K562 (cell line): ENCODE results near the gene SOCS7. TPM values are rescaled to one million over a fixed set of nuclear protein-coding genes. Genes with fewer than 3 reads are reported as not detected.

Source experiments
- ATAC-seq: fragments of 200-7000 bp; cut with Tn5 transposase; 3 replicates; pipeline ENCODE4 v1.9.1; 2020; ENCODE audit warnings: moderate library complexity
- BruUV-seq: library from RNA; stranded (reverse); fragments of 400-500 nt; replicated peaks from 2 replicates; lab custom pipeline; 2021; lab: Mats Ljungman, UMichigan
- CTCF ChIA-PET: fragments of 300-600 bp; formaldehyde crosslinking; extraction: SDS; loops from one replicate; lab custom pipeline; 2021; ENCODE audit warnings: low intra/inter-chr PET ratio; lab: Yijun Ruan, JAX
- POLR2A ChIA-PET: fragments of 300-600, 350-650 bp; sonication (Branson Sonifier 250); formaldehyde crosslinking; extraction: SDS; loops from one replicate; lab custom pipeline; 2021; ENCODE audit warnings: antibody characterized with exemption, inconsistent platforms; lab: Yijun Ruan, JAX
- DNase-seq, 4 experiments: peaks; one replicate each; pipeline versions ENCODE4 v3.0.0 to v3.0.0-alpha.2; 2011 to 2018; ENCODE audit warnings: low spot score in 3 of 4, mixed read lengths in 3 of 4; ENCODE audit errors: extremely low read depth in 1 of 4
- FAIRE-seq: peaks from 2 replicates; lab custom pipeline; 2011; peaks lifted over from hg19 to GRCh38; lab: Jason Lieb, UNC
- H2AFZ ChIP-seq: 2 replicates; pipeline ENCODE4 v1.6.0; 2011; ENCODE audit warnings: low read depth, low read length, control low read depth, inconsistent platforms
- H3K27ac ChIP-seq: fragments of 200-600 bp; 3 replicates; pipeline ENCODE4 v1.8.0; 2011; ENCODE audit warnings: low read depth, mild to moderate bottlenecking, control low read depth, inconsistent platforms, low read length, moderate library complexity, mixed read lengths; ENCODE audit errors: extremely low read depth
- H3K27me3 ChIP-seq, 2 experiments: fragments of 300-600 bp in 1 of 2; 2 replicates in 1 of 2; 3 replicates in 1 of 2; pipeline versions ENCODE4 v1.6.0 to v1.8.0; 2011; ENCODE audit warnings: inconsistent platforms in 2 of 2, low read length in 2 of 2, mild to moderate bottlenecking in 1 of 2, mixed read lengths in 1 of 2, moderate library complexity in 1 of 2; ENCODE audit not compliant: control insufficient read depth in 2 of 2, insufficient read depth in 2 of 2
- H3K36me3 ChIP-seq: fragments of 300-600 bp; 3 replicates; pipeline ENCODE4 v1.8.0; 2011; ENCODE audit warnings: mild to moderate bottlenecking, low read length, inconsistent platforms; ENCODE audit not compliant: control insufficient read depth, insufficient read depth
- H3K4me1 ChIP-seq, 2 experiments: fragments of 200-600 bp in 1 of 2; replicated peaks in 1 of 2; 2 replicates in 1 of 2; 3 replicates in 1 of 2; pipeline versions ENCODE4 v1.5.1 to v1.8.0; 2011; ENCODE audit warnings: inconsistent platforms in 2 of 2, low read length in 2 of 2, mild to moderate bottlenecking in 1 of 2, mixed read lengths in 1 of 2, moderate library complexity in 1 of 2; ENCODE audit not compliant: control insufficient read depth in 2 of 2, insufficient read depth in 2 of 2
- H3K4me2 ChIP-seq: 2 replicates; pipeline ENCODE4 v1.6.1; 2011; ENCODE audit warnings: low read length, control low read depth, inconsistent platforms, mixed read lengths; ENCODE audit not compliant: insufficient read depth
- H3K4me3 ChIP-seq: fragments of 200-600 bp; sonication (generic), shearing (Covaris generic); 2 replicates; pipeline ENCODE4 v1.5.1; 2016; ENCODE audit warnings: control low read depth, inconsistent platforms
- H3K79me2 ChIP-seq: fragments of 200-600 bp; 3 replicates; pipeline ENCODE4 v1.8.0; 2011; ENCODE audit warnings: low read length, inconsistent platforms; ENCODE audit not compliant: control insufficient read depth, insufficient read depth
- H3K9ac ChIP-seq, 2 experiments: 2 replicates each; pipeline versions ENCODE4 v1.6.0 to v1.6.1; 2011; ENCODE audit warnings: low read depth in 2 of 2, low read length in 2 of 2, control low read depth in 1 of 2, inconsistent platforms in 1 of 2, mild to moderate bottlenecking in 1 of 2, mixed read lengths in 1 of 2; ENCODE audit not compliant: insufficient read depth in 1 of 2
- H3K9me1 ChIP-seq: one replicate; pipeline ENCODE4 v1.6.0; 2011; ENCODE audit warnings: inconsistent platforms, mild to moderate bottlenecking, low read length, moderate library complexity; ENCODE audit not compliant: control insufficient read depth, insufficient read depth
- H3K9me3 ChIP-seq: replicated peaks from 2 replicates; pipeline ENCODE4 v1.5.1; 2011; ENCODE audit warnings: low read depth, low read length, inconsistent platforms; ENCODE audit not compliant: control insufficient read depth, insufficient read depth
- H4K20me1 ChIP-seq: replicated peaks from 2 replicates; pipeline ENCODE4 v1.6.1; 2011; ENCODE audit warnings: low read length, inconsistent platforms, mixed read lengths; ENCODE audit not compliant: control insufficient read depth, insufficient read depth
- CHD1 ChIP-seq: fragments of 200-600 bp; sonication (generic); IDR thresholded peaks from one replicate; pipeline ENCODE4 v1.6.1; 2012; ENCODE audit warnings: mild to moderate bottlenecking, moderate library complexity, low read length, inconsistent platforms
- GATAD2B ChIP-seq: fragments of 450-650 bp; IDR thresholded peaks from 2 replicates; pipeline ENCODE4 v1.6.1; 2017; ENCODE audit warnings: mild to moderate bottlenecking, borderline replicate concordance
- HNRNPUL1 ChIP-seq: fragments of 200-400 bp; formaldehyde crosslinking; IDR thresholded peaks from 2 replicates; pipeline ENCODE4 v1.6.1; 2017; ENCODE audit warnings: low read length
- L3MBTL2 ChIP-seq: fragments of 450-650 bp; IDR thresholded peaks from 2 replicates; pipeline ENCODE4 v1.6.1; 2016; ENCODE audit warnings: mild to moderate bottlenecking, moderate library complexity
- MEF2A ChIP-seq: IDR thresholded peaks from 2 replicates; pipeline ENCODE4 v1.6.1; 2011; ENCODE audit warnings: low read depth, mild to moderate bottlenecking, low read length, moderate library complexity; ENCODE audit not compliant: control insufficient read depth
- NFE2 ChIP-seq: IDR thresholded peaks from 2 replicates; pipeline ENCODE4 v1.6.1; 2014; ENCODE audit warnings: antibody characterized with exemption, low read depth
- NONO ChIP-seq, 2 experiments: fragments of 200-400 bp in 1 of 2; fragments of 450-650 bp in 1 of 2; formaldehyde crosslinking in 1 of 2; IDR thresholded peaks; 2 replicates each; pipeline ENCODE4 v1.6.1; 2017; ENCODE audit warnings: low read depth in 2 of 2, mild to moderate bottlenecking in 2 of 2, moderate library complexity in 2 of 2, low read length in 1 of 2
- ZBTB8A ChIP-seq: fragments of 450-650 bp; IDR thresholded peaks from 2 replicates; pipeline ENCODE4 v1.6.1; 2018; ENCODE audit warnings: mild to moderate bottlenecking, moderate library complexity; ENCODE audit not compliant: partially characterized antibody
- ZNF121 ChIP-seq: sonication (generic); formaldehyde crosslinking; conservative IDR thresholded peaks from 2 replicates; pipeline ENCODE4 v1.8.0; 2022; ENCODE audit warnings: missing genetic modification reagents
- ZNF263 ChIP-seq: sonication (generic); formaldehyde crosslinking; IDR thresholded peaks from 2 replicates; pipeline ENCODE4 v1.8.0; 2022; ENCODE audit warnings: mild to moderate bottlenecking, missing genetic modification reagents, borderline replicate concordance
- ZNF311 ChIP-seq: fragments of 250-450 bp; sonication (Bioruptor Pico); IDR thresholded peaks from 2 replicates; pipeline ENCODE4 v1.4.0; 2020; ENCODE audit warnings: mild to moderate bottlenecking, moderate library complexity
- WGBS: fragments of 100-300 bp; shearing (Covaris generic); methylation state at CpG from one replicate; pipeline ENCODE4 v1.1.6; 2016; ENCODE audit warnings: low coverage, mixed read lengths; ENCODE audit not compliant: insufficient coverage; ENCODE audit errors: missing lambda C conversion rate; 5-methylcytosine and 5-hydroxymethylcytosine counted together
- in situ Hi-C: fragments of 300-500 bp; cut with MboI; formaldehyde crosslinking; loops from 4 replicates; pipeline ENCODE4 v1.15.0; 2018; ENCODE audit warnings: inconsistent platforms, mixed read lengths
- intact Hi-C: fragments of 100-400 bp; cut with micrococcal nuclease; formaldehyde crosslinking; loops from 2 replicates; pipeline ENCODE4 v1.14.2; 2022
- polyA plus RNA-seq, 8 experiments: library from polyadenylated mRNA; depleted of rRNA in 4 of 8; stranded (reverse) in 5 of 8; unstranded in 3 of 8; fragments of >200 nt; fragmentation: Nextera tagmentation in 2 of 8; fragmentation: Illumina TruSeq in 1 of 8; extraction: Ambion mirVana in 2 of 8; extraction: Trizol in 1 of 8; gene quantifications; 2 replicates each; pipeline versions ENCODE4 v1.2.1 to v1.2.3, GENCODE V29; 2011 to 2014; ENCODE audit warnings: inconsistent platforms in 1 of 8, missing spikeins in 1 of 8
- total RNA-seq, 7 experiments: library from RNA; depleted of rRNA in 6 of 7; stranded (reverse); fragments of >200 nt in 6 of 7; fragmentation: Illumina TruSeq in 2 of 7; extraction: Trizol in 2 of 7; gene quantifications; 2 replicates each; pipeline versions ENCODE4 v1.2.1 to v1.2.3, GENCODE V29; 2011 to 2021; ENCODE audit warnings: low replicate concordance in 1 of 7
- TF ChIP-seq, protein P1 (sequence below): fragments of 450-650 bp; IDR thresholded peaks from 2 replicates; pipeline ENCODE4 v1.6.1; 2016; ENCODE audit warnings: antibody characterized with exemption
- TF ChIP-seq, protein P2 (sequence below): fragments of 450-650 bp; IDR thresholded peaks from 2 replicates; pipeline ENCODE4 v1.6.1; 2016
- TF ChIP-seq, protein P3 (sequence below), 3 experiments: IDR thresholded peaks in 2 of 3; conservative IDR thresholded peaks in 1 of 3; 2 replicates each; pipeline ENCODE4 v1.5.1; 2011 to 2012; ENCODE audit warnings: low read length in 3 of 3, mild to moderate bottlenecking in 3 of 3, control low read depth in 2 of 3, improper control_type of control experiment in 1 of 3, inconsistent platforms in 1 of 3, low read depth in 1 of 3, mixed read lengths in 1 of 3, moderate library complexity in 1 of 3; ENCODE audit not compliant: insufficient read depth in 2 of 3

Gene SOCS7
- total and polyA plus RNA-seq, 9 of the 15 experiments (the other 6 are each of a cell fraction or from before 2014, with no cell fraction given) = 0.94 to 14.5 (median 8.2) TPM

DNA sequence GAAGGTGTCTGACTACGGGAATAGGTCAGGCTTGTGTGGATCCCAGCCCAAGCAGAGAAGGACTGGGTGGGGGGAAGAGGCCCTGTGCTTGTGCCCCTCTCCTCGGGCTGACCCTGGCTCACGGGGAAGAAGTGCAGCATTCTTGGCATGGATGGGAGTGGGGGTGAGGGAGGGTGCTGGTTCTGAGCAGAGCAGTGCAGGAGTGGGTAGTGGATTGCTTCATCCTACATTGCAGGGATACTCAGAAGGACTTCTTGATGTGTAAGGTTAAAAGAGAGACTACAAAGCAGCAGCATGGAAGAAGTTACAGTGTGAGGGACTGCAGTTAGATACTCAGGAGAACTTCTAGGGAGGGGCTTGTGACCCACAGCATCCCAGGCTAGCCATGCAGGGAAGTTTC, 78.7 kb downstream of the SOCS7 start:
- BruUV-seq = no TSS peak
- FAIRE-seq = no peak
- peaks cover 6 to 44% of the 10 kb centered on the region in 2 experiments; a peak in 4 of 5 replicates for H3K27me3 ChIP-seq
- H3K4me2 ChIP-seq = no peak overlapping the region
- peaks cover 9% of the 10 kb centered on the region; the same call in 1 of the 2 replicates for H4K20me1 ChIP-seq
- no peaks in the 10 kb centered on the region for H3K79me2 ChIP-seq
- no peak for ATAC-seq
- POLR2A ChIA-PET = interaction anchor here (0.6 kb wide), 1 partner anchor 147 kb away, joined by 3 read pairs; no protein-coding TSS in a partner anchor
- H3K9me1 ChIP-seq = no peaks in the 10 kb centered on the region
- no peaks in the 10 kb centered on the region for H3K36me3 ChIP-seq
- WGBS = 3% methylated on average over 3 of the region's 3 CpGs
- intact Hi-C loops (no loop called here), in situ Hi-C loops (loop anchor here (10.0 kb wide), 1 partner anchor 144 kb away; no protein-coding TSS in a partner anchor)
- no peaks in the 10 kb centered on the region for H3K9me3 ChIP-seq
- peaks cover 0 to 22% of the 10 kb centered on the region in 2 experiments; a peak in 2 of 5 replicates for H3K4me1 ChIP-seq
- H3K9ac ChIP-seq = 0 out of 4 replicates have a peak overlapping the region, but pooled peaks of 1 of the 2 experiments have one; percentile 2
- H3K4me3 ChIP-seq = no peak overlapping the region
- no peak overlapping the region for H2AFZ ChIP-seq
- no peak for DNase-seq
- no peak overlapping the region for H3K27ac ChIP-seq
- CTCF ChIA-PET = no interaction called here
- TF ChIP-seq, protein P1, sequence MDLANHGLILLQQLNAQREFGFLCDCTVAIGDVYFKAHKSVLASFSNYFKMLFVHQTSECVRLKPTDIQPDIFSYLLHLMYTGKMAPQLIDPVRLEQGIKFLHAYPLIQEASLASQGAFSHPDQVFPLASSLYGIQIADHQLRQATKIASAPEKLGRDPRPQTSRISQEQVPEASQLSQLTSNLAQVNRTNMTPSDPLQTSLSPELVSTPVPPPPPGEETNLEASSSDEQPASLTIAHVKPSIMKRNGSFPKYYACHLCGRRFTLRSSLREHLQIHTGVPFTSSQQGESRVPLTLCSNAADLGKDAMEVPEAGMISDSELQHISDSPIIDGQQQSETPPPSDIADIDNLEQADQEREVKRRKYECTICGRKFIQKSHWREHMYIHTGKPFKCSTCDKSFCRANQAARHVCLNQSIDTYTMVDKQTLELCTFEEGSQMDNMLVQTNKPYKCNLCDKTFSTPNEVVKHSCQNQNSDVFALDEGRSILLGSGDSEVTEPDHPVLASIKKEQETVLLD = no peak
- TF ChIP-seq, protein P2, sequence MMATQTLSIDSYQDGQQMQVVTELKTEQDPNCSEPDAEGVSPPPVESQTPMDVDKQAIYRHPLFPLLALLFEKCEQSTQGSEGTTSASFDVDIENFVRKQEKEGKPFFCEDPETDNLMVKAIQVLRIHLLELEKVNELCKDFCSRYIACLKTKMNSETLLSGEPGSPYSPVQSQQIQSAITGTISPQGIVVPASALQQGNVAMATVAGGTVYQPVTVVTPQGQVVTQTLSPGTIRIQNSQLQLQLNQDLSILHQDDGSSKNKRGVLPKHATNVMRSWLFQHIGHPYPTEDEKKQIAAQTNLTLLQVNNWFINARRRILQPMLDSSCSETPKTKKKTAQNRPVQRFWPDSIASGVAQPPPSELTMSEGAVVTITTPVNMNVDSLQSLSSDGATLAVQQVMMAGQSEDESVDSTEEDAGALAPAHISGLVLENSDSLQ = no peak
- no peak for TF ChIP-seq L3MBTL2
- no peak for TF ChIP-seq ZNF263 (CRISPR knock-in tag)
- TF ChIP-seq ZBTB8A = no peak
- no peak for TF ChIP-seq NFE2
- no peak for TF ChIP-seq CHD1
- TF ChIP-seq GATAD2B = no peak
- TF ChIP-seq, protein P3, sequence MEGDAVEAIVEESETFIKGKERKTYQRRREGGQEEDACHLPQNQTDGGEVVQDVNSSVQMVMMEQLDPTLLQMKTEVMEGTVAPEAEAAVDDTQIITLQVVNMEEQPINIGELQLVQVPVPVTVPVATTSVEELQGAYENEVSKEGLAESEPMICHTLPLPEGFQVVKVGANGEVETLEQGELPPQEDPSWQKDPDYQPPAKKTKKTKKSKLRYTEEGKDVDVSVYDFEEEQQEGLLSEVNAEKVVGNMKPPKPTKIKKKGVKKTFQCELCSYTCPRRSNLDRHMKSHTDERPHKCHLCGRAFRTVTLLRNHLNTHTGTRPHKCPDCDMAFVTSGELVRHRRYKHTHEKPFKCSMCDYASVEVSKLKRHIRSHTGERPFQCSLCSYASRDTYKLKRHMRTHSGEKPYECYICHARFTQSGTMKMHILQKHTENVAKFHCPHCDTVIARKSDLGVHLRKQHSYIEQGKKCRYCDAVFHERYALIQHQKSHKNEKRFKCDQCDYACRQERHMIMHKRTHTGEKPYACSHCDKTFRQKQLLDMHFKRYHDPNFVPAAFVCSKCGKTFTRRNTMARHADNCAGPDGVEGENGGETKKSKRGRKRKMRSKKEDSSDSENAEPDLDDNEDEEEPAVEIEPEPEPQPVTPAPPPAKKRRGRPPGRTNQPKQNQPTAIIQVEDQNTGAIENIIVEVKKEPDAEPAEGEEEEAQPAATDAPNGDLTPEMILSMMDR (IDR thresholded peaks at IDR 0.05 in 2 of 3, conservative IDR thresholded peaks at IDR 0.05 in 1 of 3; ENCODE audit: insufficient read depth in 2 of 3, low read depth in 1 of 3, low read length in 3 of 3) = no peak
- TF ChIP-seq ZNF311 = no peak
- TF ChIP-seq HNRNPUL1 = no peak
- no peak for TF ChIP-seq ZNF121 (CRISPR knock-in tag)
- TF ChIP-seq MEF2A = no peak
- no peak for TF ChIP-seq NONO (IDR thresholded peaks at IDR 0.05; ENCODE audit: low read depth in 2 of 2, low read length in 1 of 2)
